Progenitor cell of endocrine pancreas (in vitro differentiated cells): Measurements from ENCODE around the gene EYA2. TPM values are rescaled to one million over a fixed set of nuclear protein-coding genes. Genes with fewer than 3 reads are reported as not detected.

ENCODE experiments used
- DNase-seq: peaks from one replicate; pipeline ENCODE4 v3.0.0; 2021; ENCODE audit warnings: low spot score; ENCODE audit not compliant: unreplicated experiment
- H3K27ac Mint-ChIP-seq: 2 replicates; pipeline ENCODE4 v1.8.0; 2021; ENCODE audit warnings: mild to moderate bottlenecking, moderate library complexity, mixed read lengths
- H3K27me3 Mint-ChIP-seq: 2 replicates; pipeline ENCODE4 v1.8.0; 2021; ENCODE audit warnings: mixed read lengths
- H3K36me3 Mint-ChIP-seq: 2 replicates; pipeline ENCODE4 v1.8.0; 2022; ENCODE audit warnings: mixed read lengths; ENCODE audit not compliant: insufficient read depth
- H3K4me1 Mint-ChIP-seq: 2 replicates; pipeline ENCODE4 v1.8.0; 2021; ENCODE audit warnings: low read depth, mixed read lengths
- H3K4me3 Mint-ChIP-seq: 2 replicates; pipeline ENCODE4 v1.8.0; 2021; ENCODE audit warnings: low read depth, mild to moderate bottlenecking, moderate library complexity, mixed read lengths
- H3K9me3 Mint-ChIP-seq: 2 replicates; pipeline ENCODE4 v1.8.0; 2021; ENCODE audit warnings: low read depth, mixed read lengths
- total RNA-seq: library from RNA; stranded (reverse); gene quantifications from 2 replicates; pipeline ENCODE4 v1.2.1, GENCODE V29; 2021
- TF ChIP-seq, protein P1 (sequence below): fragments of 200-600 bp; sonication (generic); IDR thresholded peaks from one replicate; pipeline ENCODE4 v1.5.0; 2021; ENCODE audit warnings: antibody characterized with exemption, mild to moderate bottlenecking; ENCODE audit not compliant: unreplicated experiment

EYA2 gene
- total RNA-seq, 1 donor from 2014 or later: 0.53 TPM

DNA sequence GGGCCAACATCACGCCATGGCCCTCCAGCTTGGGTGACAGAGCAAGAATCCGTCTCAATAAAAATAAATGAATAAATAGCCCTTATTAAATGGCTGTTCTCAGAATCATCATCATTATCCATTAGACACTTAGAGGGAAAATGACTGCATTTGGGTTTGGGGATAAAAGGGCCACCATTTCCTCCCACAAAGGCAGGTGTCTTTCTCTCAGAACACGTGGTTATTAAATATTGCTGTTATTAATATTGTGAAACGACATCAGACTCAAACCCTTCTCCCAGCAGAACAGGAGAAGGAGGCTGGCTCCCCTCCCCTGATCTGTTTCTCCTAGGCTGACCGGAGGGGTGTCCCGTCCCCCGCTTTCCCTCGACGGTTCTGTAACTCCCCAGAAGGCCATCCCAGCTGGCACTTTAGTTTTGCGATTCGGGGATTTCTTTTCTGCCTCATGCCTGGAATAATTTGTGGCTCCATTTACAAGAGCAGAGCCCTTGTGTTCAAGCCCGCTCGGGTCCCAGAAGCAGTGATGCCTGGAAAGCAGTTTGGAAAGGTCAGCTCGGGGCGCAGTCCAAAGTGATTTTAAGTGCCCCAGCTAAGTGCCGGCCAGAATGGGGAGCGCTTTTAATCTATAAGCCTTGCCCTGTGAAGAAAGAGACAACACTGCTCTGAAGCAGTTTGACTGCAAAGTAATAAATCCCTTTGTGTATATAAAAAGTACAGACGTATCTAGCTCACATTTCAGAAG is 41.9 kb downstream of the EYA2 start:
- H3K27ac Mint-ChIP-seq: no peak overlapping the region
- H3K4me1 Mint-ChIP-seq: no peaks in the 10 kb centered on the region
- no peaks in the 10 kb centered on the region for H3K9me3 Mint-ChIP-seq
- TF ChIP-seq, protein P1, sequence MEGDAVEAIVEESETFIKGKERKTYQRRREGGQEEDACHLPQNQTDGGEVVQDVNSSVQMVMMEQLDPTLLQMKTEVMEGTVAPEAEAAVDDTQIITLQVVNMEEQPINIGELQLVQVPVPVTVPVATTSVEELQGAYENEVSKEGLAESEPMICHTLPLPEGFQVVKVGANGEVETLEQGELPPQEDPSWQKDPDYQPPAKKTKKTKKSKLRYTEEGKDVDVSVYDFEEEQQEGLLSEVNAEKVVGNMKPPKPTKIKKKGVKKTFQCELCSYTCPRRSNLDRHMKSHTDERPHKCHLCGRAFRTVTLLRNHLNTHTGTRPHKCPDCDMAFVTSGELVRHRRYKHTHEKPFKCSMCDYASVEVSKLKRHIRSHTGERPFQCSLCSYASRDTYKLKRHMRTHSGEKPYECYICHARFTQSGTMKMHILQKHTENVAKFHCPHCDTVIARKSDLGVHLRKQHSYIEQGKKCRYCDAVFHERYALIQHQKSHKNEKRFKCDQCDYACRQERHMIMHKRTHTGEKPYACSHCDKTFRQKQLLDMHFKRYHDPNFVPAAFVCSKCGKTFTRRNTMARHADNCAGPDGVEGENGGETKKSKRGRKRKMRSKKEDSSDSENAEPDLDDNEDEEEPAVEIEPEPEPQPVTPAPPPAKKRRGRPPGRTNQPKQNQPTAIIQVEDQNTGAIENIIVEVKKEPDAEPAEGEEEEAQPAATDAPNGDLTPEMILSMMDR: no peak
- DNase-seq: no peak
- H3K27me3 Mint-ChIP-seq: peaks cover 8% of the 10 kb centered on the region
- no peaks in the 10 kb centered on the region for H3K36me3 Mint-ChIP-seq
- no peak overlapping the region for H3K4me3 Mint-ChIP-seq

DNA sequence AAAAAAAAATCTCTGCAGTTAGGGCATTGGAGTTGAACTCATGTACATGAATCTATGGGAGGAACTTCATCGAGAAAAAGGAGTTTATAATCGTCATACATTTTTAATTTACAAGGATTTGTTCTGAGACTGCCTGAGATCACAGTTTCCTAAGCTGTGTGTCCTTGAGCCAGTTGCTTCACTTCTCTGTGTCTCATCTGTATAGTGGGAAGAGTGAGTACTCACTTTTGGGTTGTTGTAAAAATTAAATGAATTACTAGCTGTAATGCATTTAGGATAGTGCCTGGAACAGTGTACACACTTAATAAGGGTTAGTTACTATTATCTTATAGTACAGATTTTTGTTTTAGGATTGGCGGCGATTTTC is 42.5 kb downstream of the EYA2 start:
- TF ChIP-seq, protein P1: no peak
- Mint-ChIP-seq H3K4me1 (no peaks in the 10 kb centered on the region), H3K9me3 (no peaks in the 10 kb centered on the region), H3K27ac (no peak overlapping the region), H3K27me3 (peaks cover 5% of the 10 kb centered on the region), H3K4me3 (no peak overlapping the region), H3K36me3 (no peaks in the 10 kb centered on the region)
- no peak for DNase-seq

DNA sequence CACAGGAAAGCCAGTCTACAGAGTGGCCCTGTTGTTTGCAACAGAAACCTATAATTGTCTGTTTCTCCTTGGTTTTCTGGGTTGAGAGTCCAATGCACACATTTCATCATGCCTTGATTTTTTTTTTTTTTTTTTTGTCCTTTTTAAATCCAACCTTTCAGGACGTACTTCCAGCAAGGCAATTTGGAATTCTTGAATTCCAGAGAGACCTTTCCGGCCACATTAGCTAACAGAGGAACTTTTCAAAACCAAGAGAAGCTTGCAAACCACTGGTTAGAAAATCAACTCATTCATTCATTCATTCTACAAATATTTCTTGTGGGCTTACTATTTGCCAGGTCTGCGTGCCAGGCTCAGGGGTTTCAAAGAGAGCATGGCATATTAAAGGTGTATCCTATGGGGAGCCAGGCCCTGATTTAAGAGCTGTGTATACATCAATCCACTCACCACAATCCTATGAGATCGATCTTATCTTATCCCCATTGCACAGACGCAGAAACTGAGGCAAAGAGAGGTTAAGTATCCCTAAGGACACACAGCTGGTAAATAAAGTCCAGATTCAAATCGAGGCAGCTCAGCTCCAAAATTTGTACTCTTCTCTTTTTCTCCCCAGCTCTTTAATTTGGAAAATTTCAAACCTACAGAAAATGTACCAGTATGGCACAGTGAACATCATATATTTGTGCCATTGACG is 43.0 kb downstream of the EYA2 start:
- Mint-ChIP-seq H3K27me3 (peaks cover 3% of the 10 kb centered on the region), H3K36me3 (no peaks in the 10 kb centered on the region), H3K4me3 (no peak overlapping the region), H3K4me1 (no peaks in the 10 kb centered on the region), H3K9me3 (no peaks in the 10 kb centered on the region), H3K27ac (no peak overlapping the region)
- DNase-seq: no peak
- TF ChIP-seq, protein P1: no peak

DNA sequence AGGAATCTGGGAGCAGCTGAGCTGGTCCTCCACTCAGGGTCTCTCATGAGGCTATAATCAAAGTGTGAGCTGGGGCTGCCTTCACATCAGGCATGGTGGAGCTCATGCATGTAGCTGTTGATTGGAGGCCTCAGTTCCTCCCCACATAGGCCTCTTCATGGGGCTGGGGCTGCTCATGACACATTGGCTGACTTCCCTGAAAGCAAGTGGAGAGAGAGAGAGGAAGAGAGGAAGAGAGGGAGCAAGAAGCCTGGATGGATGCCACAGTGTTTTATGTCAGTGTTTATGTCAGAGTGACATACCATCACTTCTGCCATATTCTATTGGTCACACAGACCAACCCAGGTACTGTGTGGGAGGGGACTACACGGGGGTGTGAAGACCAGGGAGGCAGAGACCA is 43.8 kb downstream of the EYA2 start:
- Mint-ChIP-seq H3K36me3 (no peaks in the 10 kb centered on the region), H3K4me3 (no peak overlapping the region), H3K9me3 (no peaks in the 10 kb centered on the region), H3K4me1 (no peaks in the 10 kb centered on the region), H3K27ac (no peak overlapping the region), H3K27me3 (no peaks in the 10 kb centered on the region)
- no peak for DNase-seq
- TF ChIP-seq, protein P1: no peak

DNA sequence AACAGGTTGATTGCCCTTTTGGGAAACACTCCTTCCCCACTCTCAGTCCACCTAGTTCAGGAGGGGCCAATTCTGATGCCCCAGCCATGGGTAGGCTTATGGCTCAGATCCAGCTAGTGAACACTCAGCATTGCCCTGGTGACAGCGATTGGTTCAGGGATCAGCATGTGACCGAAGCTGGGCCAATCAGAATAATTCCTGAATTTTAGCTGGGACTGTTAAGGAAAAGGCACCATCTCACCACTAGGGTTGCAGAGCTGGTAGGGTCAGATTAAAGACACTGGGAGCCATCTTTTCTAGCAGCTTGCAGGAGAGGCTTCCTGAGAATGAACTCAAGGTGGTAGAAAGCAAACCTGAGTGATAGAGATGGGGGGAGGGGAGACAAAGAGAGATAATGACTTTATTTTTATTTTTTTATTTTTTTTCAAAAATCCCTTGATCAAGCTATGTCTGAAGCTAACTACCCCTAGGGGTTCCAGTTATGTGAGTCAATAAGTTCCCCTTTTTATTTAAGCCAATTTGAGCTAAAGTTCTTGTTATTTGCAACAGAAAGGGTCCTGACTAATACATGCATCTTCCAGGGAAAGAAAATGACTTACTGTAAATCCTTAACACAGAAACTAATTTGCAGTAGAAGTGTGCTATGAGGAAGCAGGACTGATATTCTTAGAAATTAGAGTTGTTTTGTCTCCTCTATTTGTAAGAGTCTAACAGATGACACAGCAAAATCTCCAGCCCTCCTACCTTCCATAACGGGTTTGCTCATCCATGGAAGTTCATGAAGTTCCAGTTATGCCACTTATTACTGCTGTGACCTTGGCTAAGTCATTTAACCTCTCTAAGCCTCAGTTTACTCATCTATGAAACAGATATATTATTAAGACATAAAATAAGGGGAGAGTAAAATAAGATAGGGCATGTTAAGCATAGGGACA is 44.7 kb downstream of the EYA2 start:
- no peak for DNase-seq

More for the DNA sequence above, 44.7 kb downstream of the EYA2 start:
- H3K4me3 Mint-ChIP-seq: no peak overlapping the region
- peaks cover 3% of the 10 kb centered on the region for H3K27me3 Mint-ChIP-seq
- H3K36me3 Mint-ChIP-seq: no peaks in the 10 kb centered on the region
- TF ChIP-seq, protein P1: peak; percentile 24
- H3K27ac Mint-ChIP-seq: peak overlapping the region; percentile 35
- no peaks in the 10 kb centered on the region for H3K9me3 Mint-ChIP-seq
- H3K4me1 Mint-ChIP-seq: no peaks in the 10 kb centered on the region
